HEK293T (cell line): ENCODE results near the gene RNU6-7.

Experiments
- CTCF ChIA-PET: fragments of 350-600 bp; formaldehyde crosslinking; extraction: SDS; loops from one replicate; lab custom pipeline; 2021; ENCODE audit warnings: antibody characterized with exemption, inconsistent platforms; lab: Yijun Ruan, JAX
- POLR2A ChIA-PET: fragments of 350-600 bp; formaldehyde crosslinking; extraction: SDS; loops from one replicate; lab custom pipeline; 2020; ENCODE audit warnings: antibody characterized with exemption, inconsistent platforms; lab: Yijun Ruan, JAX
- DNase-seq: peaks from one replicate; pipeline ENCODE4 v3.0.0; 2012; ENCODE audit warnings: mixed read lengths; ENCODE audit errors: extremely low spot score
- ARNT ChIP-seq: fragments of 450-650 bp; IDR thresholded peaks from 2 replicates; pipeline ENCODE4 v1.6.1; 2017; ENCODE audit warnings: mild to moderate bottlenecking
- BHLHE40 ChIP-seq: fragments of 450-650 bp; IDR thresholded peaks from 2 replicates; pipeline ENCODE4 v1.6.1; 2016; ENCODE audit warnings: mild to moderate bottlenecking, moderate library complexity, borderline replicate concordance
- CTBP1 ChIP-seq: fragments of 450-650 bp; IDR thresholded peaks from 2 replicates; pipeline ENCODE4 v1.6.1; 2016; ENCODE audit warnings: borderline replicate concordance
- ELF4 ChIP-seq: fragments of 450-650 bp; IDR thresholded peaks from 2 replicates; pipeline ENCODE4 v1.6.1; 2017; ENCODE audit warnings: antibody characterized with exemption
- FOXA1 ChIP-seq: fragments of 450-650 bp; IDR thresholded peaks from 2 replicates; pipeline ENCODE4 v1.6.1; 2016; ENCODE audit warnings: mild to moderate bottlenecking
- FOXK2 ChIP-seq: fragments of 450-650 bp; IDR thresholded peaks from 2 replicates; pipeline ENCODE4 v1.6.1; 2016; ENCODE audit warnings: mild to moderate bottlenecking
- FOXM1 ChIP-seq: fragments of 450-650 bp; IDR thresholded peaks from 2 replicates; pipeline ENCODE4 v1.6.1; 2017; ENCODE audit warnings: mild to moderate bottlenecking, borderline replicate concordance
- HDGF ChIP-seq: fragments of 450-650 bp; IDR thresholded peaks from 2 replicates; pipeline ENCODE4 v1.6.1; 2017; ENCODE audit warnings: antibody characterized with exemption, borderline replicate concordance
- L3MBTL2 ChIP-seq: fragments of 450-650 bp; conservative IDR thresholded peaks from 2 replicates; pipeline ENCODE4 v1.6.1; 2016; ENCODE audit warnings: mild to moderate bottlenecking
- LEF1 ChIP-seq: fragments of 450-650 bp; IDR thresholded peaks from 2 replicates; pipeline ENCODE4 v1.6.1; 2017; ENCODE audit warnings: mild to moderate bottlenecking, borderline replicate concordance
- NFRKB ChIP-seq: fragments of 450-650 bp; IDR thresholded peaks from 2 replicates; pipeline ENCODE4 v1.6.1; 2016; ENCODE audit warnings: mild to moderate bottlenecking, moderate library complexity
- SP1 ChIP-seq: fragments of 450-650 bp; IDR thresholded peaks from 2 replicates; pipeline ENCODE4 v1.6.1; 2017
- SUZ12 ChIP-seq: fragments of 450-650 bp; IDR thresholded peaks from 2 replicates; pipeline ENCODE4 v1.6.1; 2016; ENCODE audit warnings: mild to moderate bottlenecking
- TARDBP ChIP-seq: fragments of 450-650 bp; IDR thresholded peaks from 2 replicates; pipeline ENCODE4 v1.6.1; 2016
- ZNF384 ChIP-seq: fragments of 450-650 bp; IDR thresholded peaks from 2 replicates; pipeline ENCODE4 v1.6.1; 2016
- TF ChIP-seq, protein P1 (sequence below): fragments of 450-650 bp; IDR thresholded peaks from 2 replicates; pipeline ENCODE4 v1.6.1; 2016

The RNU6-7 gene

DNA sequence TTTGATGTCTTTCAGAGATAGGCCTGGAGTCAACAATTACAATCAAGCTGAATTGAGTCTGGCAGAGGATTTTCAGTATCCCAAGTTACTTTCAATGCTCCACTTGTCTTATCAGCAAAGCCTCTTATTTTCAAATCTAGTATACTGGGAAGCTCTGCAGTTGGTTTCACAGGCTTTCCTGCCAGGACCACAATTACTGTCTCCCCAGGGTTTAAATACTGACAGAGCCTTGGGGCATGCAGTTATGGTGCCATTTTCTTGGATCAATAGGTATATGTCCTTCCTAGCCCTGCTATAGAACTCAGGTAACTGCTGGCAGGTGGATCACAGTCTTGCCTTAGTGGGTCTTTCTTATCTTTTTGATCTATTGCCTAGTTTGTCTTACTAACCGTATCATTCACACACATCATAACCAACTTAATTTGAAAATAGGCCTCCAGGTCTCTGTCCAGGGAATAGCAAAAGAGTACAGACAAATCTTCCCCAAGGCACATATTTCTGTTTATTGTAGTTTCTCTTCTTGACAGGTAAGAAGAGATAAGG, 23.6 kb downstream of the RNU6-7 start:
- ChIA-PET CTCF (interaction anchor here (0.9 to 1.3 kb wide), 2 partner anchors 25 to 26 kb away, joined by 3 to 5 read pairs; no protein-coding TSS in a partner anchor), POLR2A (interaction anchor here (1.4 kb wide), 1 partner anchor 22 kb away, joined by 3 read pairs; the partner anchor contains the start of gene RNU6-8)

DNA sequence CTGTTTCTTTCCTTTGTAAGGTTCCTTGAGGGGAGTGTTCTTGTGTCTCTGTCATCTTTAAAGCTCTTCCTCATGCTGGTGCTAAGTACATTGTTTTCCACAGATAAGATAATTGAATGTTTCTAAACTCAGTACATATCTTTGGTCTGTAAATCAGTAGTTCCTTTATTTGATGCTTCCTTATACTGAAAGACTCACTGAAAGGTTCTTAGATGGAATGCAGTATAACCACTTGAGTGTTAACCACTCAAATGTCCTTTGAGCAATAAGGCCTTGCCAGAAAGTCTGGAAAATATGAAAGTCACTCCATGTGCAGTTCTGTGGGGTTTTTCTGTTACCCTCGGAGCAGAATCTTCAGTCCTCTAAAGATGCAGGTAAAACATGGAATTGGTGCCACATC, 24.2 kb downstream of the RNU6-7 start:
- DNase-seq: no peak
- TF ChIP-seq FOXM1 (no peak), ZNF384 (no peak), ELF4 (no peak), LEF1 (no peak), SUZ12 (no peak), CTBP1 (no peak), L3MBTL2 (no peak), BHLHE40 (no peak), FOXK2 (no peak), HDGF (no peak), TARDBP (no peak), NFRKB (no peak)
- TF ChIP-seq, protein P1, sequence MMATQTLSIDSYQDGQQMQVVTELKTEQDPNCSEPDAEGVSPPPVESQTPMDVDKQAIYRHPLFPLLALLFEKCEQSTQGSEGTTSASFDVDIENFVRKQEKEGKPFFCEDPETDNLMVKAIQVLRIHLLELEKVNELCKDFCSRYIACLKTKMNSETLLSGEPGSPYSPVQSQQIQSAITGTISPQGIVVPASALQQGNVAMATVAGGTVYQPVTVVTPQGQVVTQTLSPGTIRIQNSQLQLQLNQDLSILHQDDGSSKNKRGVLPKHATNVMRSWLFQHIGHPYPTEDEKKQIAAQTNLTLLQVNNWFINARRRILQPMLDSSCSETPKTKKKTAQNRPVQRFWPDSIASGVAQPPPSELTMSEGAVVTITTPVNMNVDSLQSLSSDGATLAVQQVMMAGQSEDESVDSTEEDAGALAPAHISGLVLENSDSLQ: no peak
- POLR2A ChIA-PET: no interaction called here
- CTCF ChIA-PET: no interaction called here

More for the DNA sequence above, 23.6 kb downstream of the RNU6-7 start:
- no peak for DNase-seq
- no peak for TF ChIP-seq CTBP1
- no peak for TF ChIP-seq BHLHE40
- no peak for TF ChIP-seq ELF4
- TF ChIP-seq NFRKB: no peak
- no peak for TF ChIP-seq FOXK2
- no peak for TF ChIP-seq LEF1
- no peak for TF ChIP-seq FOXM1
- TF ChIP-seq, protein P1: no peak
- TF ChIP-seq HDGF: no peak
- no peak for TF ChIP-seq L3MBTL2
- TF ChIP-seq FOXA1: no peak
- TF ChIP-seq ARNT: no peak
- no peak for TF ChIP-seq SP1
- no peak for TF ChIP-seq TARDBP
- no peak for TF ChIP-seq SUZ12

DNA sequence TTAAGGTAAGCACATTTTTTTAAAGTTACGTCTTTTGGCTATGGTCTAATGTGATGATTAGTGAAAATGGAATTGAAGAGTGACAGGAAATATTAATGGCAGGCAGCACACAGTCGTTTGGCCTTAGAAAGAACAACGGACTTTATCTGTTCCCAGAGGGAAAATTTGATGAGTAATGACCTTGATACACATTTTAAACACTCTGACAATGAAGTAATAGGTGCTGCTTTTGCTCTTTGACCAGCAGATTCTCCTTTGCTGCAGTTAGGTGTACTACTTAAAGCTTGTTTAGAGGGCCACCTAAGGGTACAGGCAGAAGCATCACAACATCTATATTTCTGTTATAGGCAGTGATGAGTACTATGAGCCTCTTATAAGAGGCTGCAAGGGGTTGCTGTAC, 28.3 kb downstream of the RNU6-7 start:
- CTCF ChIA-PET: interaction anchor here (0.8 kb wide), 1 partner anchor 145 kb away, joined by 4 read pairs; no protein-coding TSS in a partner anchor
- POLR2A ChIA-PET: no interaction called here
- no peak for DNase-seq
- no peak for TF ChIP-seq ELF4
- TF ChIP-seq NFRKB: no peak
- no peak for TF ChIP-seq ZNF384
- TF ChIP-seq FOXA1: no peak
- TF ChIP-seq, protein P1: no peak
- no peak for TF ChIP-seq HDGF
- TF ChIP-seq CTBP1: no peak
- TF ChIP-seq ARNT: no peak
- no peak for TF ChIP-seq TARDBP
- TF ChIP-seq SP1: no peak
- TF ChIP-seq SUZ12: no peak
- no peak for TF ChIP-seq BHLHE40
- no peak for TF ChIP-seq FOXM1
- no peak for TF ChIP-seq LEF1
- TF ChIP-seq L3MBTL2: no peak
- TF ChIP-seq FOXK2: no peak

DNA sequence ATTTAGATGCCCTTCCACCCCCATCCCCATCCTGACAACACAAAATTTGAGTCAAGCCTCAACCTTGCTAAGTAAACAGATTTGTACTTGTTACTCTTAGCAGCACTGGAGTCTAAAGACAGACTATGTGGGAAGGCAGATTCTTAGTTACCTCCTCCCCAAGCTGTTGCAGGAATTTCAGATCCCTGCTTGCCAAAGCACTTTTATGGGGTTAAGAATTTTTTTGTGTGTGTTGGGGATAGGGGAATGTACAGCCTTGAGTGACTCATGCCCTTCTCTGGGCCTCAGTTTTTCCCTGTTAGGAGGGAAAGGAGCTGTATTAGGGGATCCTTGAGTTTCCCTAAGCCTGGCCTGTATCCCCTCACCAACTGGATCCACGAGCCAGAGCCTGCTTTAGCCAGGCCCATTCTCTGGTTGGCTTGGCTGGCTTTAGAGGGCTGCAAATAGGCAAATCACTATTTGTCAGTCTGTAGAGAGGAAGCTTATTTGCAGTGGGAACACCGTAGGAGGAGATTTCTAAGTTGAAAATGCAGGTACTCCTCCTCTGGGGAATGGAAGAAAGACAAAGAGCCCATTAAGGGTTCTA, 28.9 kb downstream of the RNU6-7 start:
- ChIA-PET POLR2A (no interaction called here), CTCF (interaction anchor here (0.8 kb wide), 2 partner anchors 22 to 145 kb away, joined by 4 read pairs; no protein-coding TSS in a partner anchor)

DNA sequence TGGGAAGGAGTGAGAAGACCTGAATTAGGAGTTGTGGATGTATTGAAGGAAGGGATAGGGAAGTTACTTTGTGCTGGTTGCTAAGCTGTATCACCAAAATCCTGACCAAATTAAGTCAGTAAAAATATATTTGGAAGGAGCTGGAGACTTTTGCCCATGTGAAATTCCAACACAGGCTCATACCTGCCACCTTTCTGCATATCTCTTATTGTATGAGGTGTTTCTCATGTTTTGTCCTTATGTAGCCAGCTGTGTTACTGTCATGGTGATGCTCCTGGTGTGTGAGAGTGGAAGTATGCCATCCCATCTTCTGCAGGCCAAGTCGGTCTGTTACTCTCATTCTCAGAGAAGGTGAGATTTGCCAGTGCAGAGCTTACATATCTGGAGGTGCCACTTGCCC, 30.6 kb downstream of the RNU6-7 start:
- TF ChIP-seq ARNT (no peak), CTBP1 (no peak), BHLHE40 (no peak), ELF4 (no peak), LEF1 (no peak), FOXM1 (no peak), FOXK2 (no peak), SUZ12 (no peak), NFRKB (no peak), HDGF (no peak), SP1 (no peak), L3MBTL2 (no peak), TARDBP (no peak)
- TF ChIP-seq, protein P1: no peak
- POLR2A ChIA-PET: no interaction called here
- CTCF ChIA-PET: no interaction called here
- no peak for DNase-seq

More for the DNA sequence above, 28.9 kb downstream of the RNU6-7 start:
- DNase-seq: no peak
- no peak for TF ChIP-seq ELF4
- TF ChIP-seq HDGF: no peak
